Measurements from ENCODE around the gene SLX4IP. TPM values are rescaled to one million over a fixed set of nuclear protein-coding genes. Genes with fewer than 3 reads are reported as not detected.

Gene SLX4IP
- total RNA-seq, 2 experiments from 2014 or later, result 7.6 to 8.5 TPM

DNA sequence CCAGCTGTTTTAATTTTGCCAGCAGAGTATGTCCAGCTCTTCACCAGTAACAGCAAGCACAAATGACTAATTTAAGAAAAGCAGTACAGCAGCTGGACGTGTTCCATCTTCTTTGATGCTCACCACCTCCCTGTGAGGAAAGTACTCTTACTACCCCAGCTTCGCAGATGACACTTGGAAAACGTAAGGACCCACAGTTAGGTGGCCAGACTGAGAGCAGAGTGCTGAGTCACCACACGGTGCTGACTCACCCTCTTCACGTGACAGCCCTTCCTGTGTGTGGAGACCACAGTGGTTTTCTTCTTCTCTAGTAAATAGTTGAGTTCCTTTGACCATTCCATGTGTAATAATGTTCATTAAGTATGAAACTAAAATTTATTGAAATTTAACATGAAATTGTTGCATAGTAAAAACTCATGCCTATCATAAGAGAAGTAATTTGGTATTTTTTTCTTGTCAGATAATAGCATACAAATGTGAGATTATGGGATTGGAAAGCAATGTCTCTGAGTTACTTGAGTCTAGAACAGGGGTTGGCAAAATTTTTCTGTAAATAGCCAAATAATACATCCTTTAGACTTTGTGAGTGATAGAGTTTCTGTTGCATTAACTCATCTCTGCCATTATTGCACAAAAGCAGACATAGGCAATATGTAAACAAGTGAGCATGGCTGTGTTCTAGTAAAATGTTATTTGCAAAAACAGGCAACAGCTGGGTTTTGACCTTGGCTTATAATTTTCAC is 76.6 kb downstream of the SLX4IP start:
- peak overlapping the region; percentile 5 for H3K4me3 Mint-ChIP-seq
- peak; percentile 60 for DNase-seq
- POLR2A ChIA-PET, result no interaction called here
- H3K27ac Mint-ChIP-seq, result no peak overlapping the region
- ATAC-seq (ENCODE audit: low read depth), result peak; percentile 90
- peaks cover 26% of the 10 kb centered on the region for H3K4me1 Mint-ChIP-seq
- H3K36me3 Mint-ChIP-seq, result peaks cover 4% of the 10 kb centered on the region
- no peaks in the 10 kb centered on the region for H3K27me3 Mint-ChIP-seq
- no peaks in the 10 kb centered on the region for H3K9me3 Mint-ChIP-seq

DNA sequence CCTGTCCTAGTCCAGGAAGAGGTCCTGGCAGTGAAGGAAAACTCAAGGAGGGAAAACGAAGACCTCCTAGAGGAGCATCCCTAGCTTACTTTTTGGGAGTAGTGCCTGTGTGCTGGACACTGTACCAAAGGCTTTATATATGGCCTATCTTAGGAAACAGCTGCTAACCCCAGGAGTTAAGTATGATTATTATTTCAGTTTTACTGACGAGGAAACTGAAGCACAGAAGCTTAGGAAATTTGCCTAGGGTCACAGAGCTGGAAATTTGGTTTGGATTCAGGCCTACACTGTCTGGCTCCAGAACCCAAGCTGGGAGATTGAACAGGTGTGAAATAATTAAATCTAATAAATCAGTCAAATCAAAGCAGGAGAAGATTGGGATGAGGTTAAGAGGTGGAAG is 78.0 kb downstream of the SLX4IP start:
- Mint-ChIP-seq H3K9me3 (no peaks in the 10 kb centered on the region), H3K4me1 (peaks cover 20% of the 10 kb centered on the region), H3K27me3 (no peaks in the 10 kb centered on the region), H3K4me3 (no peak overlapping the region), H3K36me3 (peaks cover 4% of the 10 kb centered on the region), H3K27ac (no peak overlapping the region)
- no peak for ATAC-seq (ENCODE audit: low read depth)
- POLR2A ChIA-PET, result no interaction called here
- no peak for DNase-seq

DNA sequence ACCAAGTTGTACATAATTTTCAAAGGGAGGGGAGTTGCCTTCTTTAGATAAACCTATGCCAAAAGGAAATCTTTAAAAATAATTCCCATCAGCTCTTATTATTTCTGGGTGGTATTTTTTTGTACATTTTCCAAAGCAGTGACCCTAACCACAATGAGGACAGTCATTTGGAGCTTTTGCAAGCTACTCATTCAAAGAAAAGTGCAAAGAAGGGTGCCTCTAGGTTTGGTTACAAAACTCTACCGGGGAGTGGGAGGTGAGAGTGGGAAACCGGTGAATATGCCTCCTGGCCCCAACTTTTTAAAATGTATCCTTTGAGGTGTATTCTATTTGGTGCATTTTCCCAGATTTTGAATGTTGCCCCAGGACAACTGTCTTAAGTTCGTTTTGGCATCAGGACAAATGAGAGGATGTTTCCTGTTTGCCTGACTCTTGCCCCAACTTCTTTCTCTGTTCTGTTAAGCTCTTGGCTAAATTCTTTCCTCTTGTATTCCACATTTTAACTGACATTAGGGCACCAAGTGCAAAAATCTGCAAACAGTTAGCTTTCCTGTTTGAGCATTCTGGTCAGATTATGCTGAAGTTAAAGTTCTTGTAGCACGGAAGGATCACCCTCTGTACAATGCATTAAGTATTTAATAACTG is 78.9 kb downstream of the SLX4IP start:
- Mint-ChIP-seq H3K27me3 (no peaks in the 10 kb centered on the region), H3K27ac (no peak overlapping the region), H3K4me3 (no peak overlapping the region), H3K36me3 (peaks cover 4% of the 10 kb centered on the region), H3K4me1 (peaks cover 18% of the 10 kb centered on the region), H3K9me3 (no peaks in the 10 kb centered on the region)
- DNase-seq, result no peak
- POLR2A ChIA-PET, result no interaction called here
- no peak for ATAC-seq (ENCODE audit: low read depth)

DNA sequence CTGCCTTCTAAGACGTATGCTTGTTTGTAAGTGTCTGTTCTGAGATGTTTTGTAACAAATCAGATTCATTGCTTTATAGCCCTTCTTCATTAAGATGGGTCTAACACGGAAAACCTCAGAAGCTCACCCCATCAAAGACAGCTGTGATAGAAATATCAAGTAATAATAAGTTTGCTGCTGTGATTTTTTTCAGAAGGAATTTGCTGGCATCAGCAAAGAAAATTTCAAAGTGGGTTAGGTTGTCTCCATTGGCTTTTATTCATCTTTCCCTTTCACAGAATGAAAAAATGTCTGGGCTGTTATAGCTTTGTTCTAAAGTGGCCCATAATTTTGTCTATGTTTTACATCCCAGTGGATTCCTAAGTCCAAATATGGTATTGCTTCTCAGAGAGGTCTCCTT is 81.4 kb downstream of the SLX4IP start:
- H3K27me3 Mint-ChIP-seq, result no peaks in the 10 kb centered on the region
- H3K36me3 Mint-ChIP-seq, result peaks cover 7% of the 10 kb centered on the region
- H3K4me1 Mint-ChIP-seq, result peaks cover 28% of the 10 kb centered on the region
- DNase-seq (no peak), ATAC-seq (ENCODE audit: low read depth) (no peak)
- no peak overlapping the region for H3K4me3 Mint-ChIP-seq
- no peaks in the 10 kb centered on the region for H3K9me3 Mint-ChIP-seq
- POLR2A ChIA-PET, result no interaction called here
- no peak overlapping the region for H3K27ac Mint-ChIP-seq

DNA sequence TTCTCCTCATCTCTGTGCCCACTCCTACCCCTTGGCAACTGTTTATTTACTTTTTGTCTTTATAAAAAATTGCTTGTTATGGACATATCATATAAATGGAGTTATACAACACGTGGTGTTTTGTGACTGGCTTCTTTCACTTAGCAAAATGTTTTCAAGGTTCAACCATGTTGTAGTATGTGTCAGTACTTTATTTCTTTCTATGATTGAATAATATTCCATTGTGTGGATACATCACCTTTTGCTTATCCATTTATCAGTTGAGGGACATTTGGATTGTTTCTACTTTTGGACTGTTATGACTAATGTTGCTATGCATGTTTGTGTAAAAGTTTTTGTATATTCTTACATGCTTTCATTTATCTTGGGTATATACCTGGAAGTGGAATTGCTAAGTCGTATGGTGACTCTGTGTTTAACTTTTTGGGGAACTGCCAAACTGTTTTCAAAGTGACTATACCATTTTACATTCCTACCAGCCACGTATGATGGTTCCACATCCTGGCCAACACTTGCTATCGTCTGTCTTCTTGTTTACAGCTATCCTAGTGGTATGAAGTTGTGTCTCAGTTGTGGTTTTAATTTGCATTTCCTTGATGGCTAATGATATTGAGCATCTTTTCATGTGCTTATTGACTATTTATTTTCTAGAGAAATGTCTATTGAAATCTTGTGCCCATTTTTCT is 84.4 kb downstream of the SLX4IP start:
- H3K27ac Mint-ChIP-seq, result peak overlapping the region; percentile 8
- POLR2A ChIA-PET, result no interaction called here
- no peaks in the 10 kb centered on the region for H3K27me3 Mint-ChIP-seq
- no peaks in the 10 kb centered on the region for H3K9me3 Mint-ChIP-seq
- ATAC-seq (ENCODE audit: low read depth) (peak; percentile 47), DNase-seq (no peak)
- no peak overlapping the region for H3K4me3 Mint-ChIP-seq
- peaks cover 25% of the 10 kb centered on the region for H3K4me1 Mint-ChIP-seq
- peaks cover 7% of the 10 kb centered on the region for H3K36me3 Mint-ChIP-seq

DNA sequence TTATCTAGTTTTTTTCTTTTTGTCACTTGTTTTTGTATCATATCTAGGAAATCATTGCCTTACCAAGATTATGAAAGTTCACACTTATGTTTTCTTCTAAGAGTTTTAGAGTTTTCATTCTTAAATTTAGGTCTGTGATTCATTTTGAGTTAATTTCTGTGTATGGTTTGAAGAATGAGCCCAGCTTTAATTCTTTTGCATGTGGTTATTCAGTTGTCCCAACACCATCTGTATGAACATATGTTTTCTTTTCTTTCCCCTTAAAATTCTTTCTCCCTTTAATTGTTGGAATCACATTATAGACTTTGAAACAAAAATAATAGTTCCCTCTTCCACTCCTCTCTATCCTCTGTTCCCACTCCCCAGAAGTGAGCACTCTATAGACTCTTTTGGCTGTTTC is 85.4 kb downstream of the SLX4IP start:
- Mint-ChIP-seq H3K36me3 (peaks cover 5% of the 10 kb centered on the region), H3K27ac (no peak overlapping the region), H3K4me1 (peaks cover 25% of the 10 kb centered on the region), H3K27me3 (no peaks in the 10 kb centered on the region), H3K9me3 (no peaks in the 10 kb centered on the region), H3K4me3 (no peak overlapping the region)
- POLR2A ChIA-PET, result no interaction called here
- DNase-seq (no peak), ATAC-seq (ENCODE audit: low read depth) (no peak)

DNA sequence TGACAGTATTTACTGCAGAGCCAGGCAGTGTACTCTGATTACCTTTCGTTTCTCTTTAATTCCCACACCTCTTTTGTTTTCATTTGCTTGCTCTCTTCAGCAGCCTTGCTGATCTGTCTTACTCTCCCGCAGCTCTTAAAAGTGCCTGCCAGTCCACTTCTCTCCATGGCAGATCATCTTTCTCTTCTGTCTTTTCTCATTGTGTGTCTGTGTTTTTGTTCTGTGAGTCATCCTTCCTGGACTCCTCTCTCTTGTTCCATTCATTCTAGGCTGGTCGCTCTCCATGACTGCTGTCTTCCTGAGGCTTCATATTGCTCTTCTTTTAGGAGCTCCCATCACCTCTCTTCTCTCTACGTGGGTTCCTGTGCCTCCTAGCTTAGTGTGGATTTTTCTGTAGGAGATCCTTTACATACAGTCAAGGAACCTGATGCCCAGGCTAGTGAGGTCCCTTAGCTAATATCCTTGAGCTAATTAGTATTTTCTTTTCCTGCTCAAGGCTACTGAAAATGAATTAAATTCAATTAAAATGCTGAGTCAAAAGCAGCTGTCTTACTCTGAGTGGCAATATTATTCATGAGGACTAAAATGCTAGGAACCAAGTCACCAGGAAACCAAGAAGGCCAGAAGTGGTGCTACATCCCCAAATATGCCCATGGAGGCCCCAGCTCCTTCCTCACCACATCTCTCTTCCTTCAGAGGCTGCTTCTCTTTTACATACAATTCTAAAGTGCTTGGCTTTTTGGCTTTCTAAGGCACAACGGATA is 86.1 kb downstream of the SLX4IP start:
- POLR2A ChIA-PET, result no interaction called here
- DNase-seq (no peak), ATAC-seq (ENCODE audit: low read depth) (no peak)
- Mint-ChIP-seq H3K27ac (no peak overlapping the region), H3K36me3 (peaks cover 10% of the 10 kb centered on the region), H3K4me3 (no peak overlapping the region), H3K4me1 (peaks cover 22% of the 10 kb centered on the region), H3K9me3 (no peaks in the 10 kb centered on the region), H3K27me3 (no peaks in the 10 kb centered on the region)

DNA sequence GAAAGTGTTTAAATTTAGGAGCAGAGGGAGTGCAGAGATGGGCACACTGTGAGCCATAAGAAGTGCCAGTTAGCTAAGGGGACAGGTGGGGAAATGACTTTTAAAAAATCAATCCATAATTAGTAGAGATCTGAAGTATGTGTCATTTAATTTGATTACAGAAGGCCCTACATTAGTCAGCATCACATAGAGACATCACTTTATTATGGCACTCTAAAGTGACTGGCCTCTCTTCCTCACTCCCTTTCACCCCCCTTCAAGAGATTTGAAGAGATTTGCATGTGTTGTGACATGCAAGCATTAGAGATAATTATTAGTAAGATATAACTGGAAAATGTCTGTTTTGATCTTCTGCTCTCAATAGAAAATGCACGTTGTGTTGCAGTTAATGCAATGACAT is 86.7 kb downstream of the SLX4IP start:
- Mint-ChIP-seq H3K4me3 (no peak overlapping the region), H3K9me3 (no peaks in the 10 kb centered on the region), H3K36me3 (peaks cover 10% of the 10 kb centered on the region), H3K4me1 (peaks cover 22% of the 10 kb centered on the region), H3K27ac (no peak overlapping the region), H3K27me3 (no peaks in the 10 kb centered on the region)
- ATAC-seq (ENCODE audit: low read depth) (no peak), DNase-seq (no peak)
- POLR2A ChIA-PET, result no interaction called here

DNA sequence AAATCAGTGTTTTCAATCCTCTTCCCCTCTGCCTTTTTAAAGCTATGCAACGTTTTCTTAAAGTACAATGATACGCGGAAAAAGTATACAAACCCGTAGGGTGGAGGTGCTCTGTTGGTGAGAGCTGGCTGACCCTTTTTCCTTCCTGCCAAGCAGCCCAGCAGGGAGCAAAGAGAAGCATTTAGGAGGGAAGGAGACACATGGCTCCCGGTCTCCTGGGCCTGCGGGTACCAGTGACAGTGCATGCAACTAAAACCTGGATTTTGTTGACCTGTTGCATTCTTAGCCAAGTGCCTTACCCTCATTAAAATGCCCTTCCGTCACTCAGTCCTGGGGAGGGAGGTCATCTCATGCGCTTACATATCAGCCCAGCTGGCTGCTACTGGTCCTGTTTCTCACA is 87.2 kb downstream of the SLX4IP start:
- no peak for DNase-seq
- H3K4me3 Mint-ChIP-seq, result no peak overlapping the region
- POLR2A ChIA-PET, result no interaction called here
- no peaks in the 10 kb centered on the region for H3K27me3 Mint-ChIP-seq
- peaks cover 10% of the 10 kb centered on the region for H3K36me3 Mint-ChIP-seq
- no peak for ATAC-seq (ENCODE audit: low read depth)
- no peak overlapping the region for H3K27ac Mint-ChIP-seq
- H3K4me1 Mint-ChIP-seq, result peaks cover 22% of the 10 kb centered on the region
- no peaks in the 10 kb centered on the region for H3K9me3 Mint-ChIP-seq

DNA sequence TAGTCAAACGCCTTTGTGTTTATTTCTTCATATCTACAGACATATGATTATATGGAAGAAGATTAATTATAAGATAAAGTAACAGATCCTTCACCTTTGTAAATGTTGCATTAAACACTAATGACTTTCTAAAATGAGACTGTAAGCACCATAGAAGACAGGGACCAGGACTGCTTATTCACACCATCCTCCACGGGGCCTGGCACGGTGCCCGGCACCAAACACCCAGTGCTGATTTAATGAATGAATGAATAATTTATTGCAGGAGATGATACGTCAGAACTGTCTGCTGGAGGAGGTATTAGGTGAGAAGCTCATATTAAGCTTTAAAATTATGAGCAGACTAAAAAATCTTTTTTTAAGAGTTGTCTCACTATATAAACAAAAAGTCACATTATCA is 88.3 kb downstream of the SLX4IP start:
- Mint-ChIP-seq H3K4me3 (no peak overlapping the region), H3K36me3 (peaks cover 12% of the 10 kb centered on the region), H3K27ac (no peak overlapping the region), H3K27me3 (no peaks in the 10 kb centered on the region), H3K9me3 (no peaks in the 10 kb centered on the region), H3K4me1 (peaks cover 22% of the 10 kb centered on the region)
- no peak for DNase-seq
- POLR2A ChIA-PET, result no interaction called here
- ATAC-seq (ENCODE audit: low read depth), result no peak

DNA sequence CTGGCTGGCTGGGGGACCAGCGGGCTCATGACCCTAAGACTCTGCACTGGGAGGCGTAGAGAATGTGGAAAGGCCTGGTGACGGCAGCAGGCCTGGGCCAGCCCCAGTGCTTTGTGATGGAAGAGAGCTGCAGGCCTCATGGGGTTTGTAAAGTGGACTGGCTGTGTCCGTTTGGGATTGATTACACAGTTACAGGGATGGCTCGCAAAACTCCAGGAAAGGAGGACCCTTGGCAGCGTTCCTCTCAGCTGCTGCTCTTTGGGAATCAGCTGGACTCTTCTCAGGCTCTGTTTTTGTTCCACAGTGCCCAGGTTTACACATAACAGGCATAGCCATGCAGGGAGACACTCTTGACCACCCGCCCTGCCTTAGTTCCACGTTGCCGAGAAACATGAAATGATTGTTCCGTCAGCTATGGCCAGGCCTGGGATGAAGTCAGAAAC is 89.0 kb downstream of the SLX4IP start:
- Mint-ChIP-seq H3K9me3 (no peaks in the 10 kb centered on the region), H3K27ac (no peak overlapping the region), H3K36me3 (peaks cover 12% of the 10 kb centered on the region), H3K27me3 (no peaks in the 10 kb centered on the region), H3K4me3 (no peak overlapping the region), H3K4me1 (peaks cover 22% of the 10 kb centered on the region)
- POLR2A ChIA-PET, result no interaction called here
- ATAC-seq (ENCODE audit: low read depth) (no peak), DNase-seq (no peak)

DNA sequence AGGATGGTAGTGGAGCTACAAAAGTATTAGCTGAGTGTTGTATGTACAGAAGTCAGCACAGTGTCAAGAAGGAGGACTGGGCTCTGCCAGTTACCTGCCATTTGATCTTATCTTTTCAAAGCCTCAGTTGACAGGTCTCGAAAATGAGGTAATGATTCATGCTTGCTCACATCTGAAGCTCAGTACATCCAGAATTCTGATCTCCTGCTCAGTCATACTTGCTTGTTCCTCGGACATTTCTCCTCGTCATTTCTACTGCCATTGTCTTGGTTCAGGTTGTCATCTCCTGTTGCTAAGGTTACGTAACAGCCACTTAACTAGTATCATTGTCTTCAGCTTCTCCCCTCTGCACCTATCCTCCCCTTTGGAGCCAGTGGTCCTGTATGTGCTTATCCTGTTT is 89.5 kb downstream of the SLX4IP start:
- POLR2A ChIA-PET, result no interaction called here

DNA sequence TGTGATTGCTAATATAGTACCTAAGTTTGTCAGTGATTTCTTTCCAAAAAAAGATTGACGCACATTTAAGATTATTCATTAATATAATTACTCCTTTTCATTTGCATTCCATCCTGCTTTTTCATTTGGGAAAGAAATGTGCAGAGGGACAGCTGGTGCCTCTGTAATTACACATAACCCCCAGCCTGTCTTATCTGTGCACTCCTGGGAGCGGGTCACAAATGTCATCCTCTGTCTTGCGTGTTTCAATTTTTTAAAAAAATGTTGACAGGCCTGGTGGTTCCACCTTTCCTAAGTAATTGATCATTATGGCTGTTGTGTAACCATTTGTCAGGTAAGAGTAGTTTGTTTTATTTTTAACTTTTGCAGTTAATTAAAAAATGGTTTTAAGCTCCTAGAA is 92.7 kb downstream of the SLX4IP start:
- POLR2A ChIA-PET, result no interaction called here
- Mint-ChIP-seq H3K27me3 (no peaks in the 10 kb centered on the region), H3K9me3 (no peaks in the 10 kb centered on the region), H3K4me3 (no peak overlapping the region), H3K4me1 (peaks cover 8% of the 10 kb centered on the region), H3K27ac (no peak overlapping the region), H3K36me3 (peaks cover 8% of the 10 kb centered on the region)
- ATAC-seq (ENCODE audit: low read depth) (no peak), DNase-seq (no peak)

More for the DNA sequence above, 89.5 kb downstream of the SLX4IP start:
- H3K9me3 Mint-ChIP-seq, result no peaks in the 10 kb centered on the region
- peaks cover 12% of the 10 kb centered on the region for H3K36me3 Mint-ChIP-seq
- ATAC-seq (ENCODE audit: low read depth), result no peak
- no peak overlapping the region for H3K4me3 Mint-ChIP-seq
- peaks cover 16% of the 10 kb centered on the region for H3K4me1 Mint-ChIP-seq
- H3K27me3 Mint-ChIP-seq, result no peaks in the 10 kb centered on the region
- DNase-seq, result no peak
- H3K27ac Mint-ChIP-seq, result no peak overlapping the region

All from activated naive CD8-positive, alpha-beta T cell treated with anti-CD3 and anti-CD28 coated beads, Interleukin-2, amount 10 ng/mL, durations not matched to agents 7 days and 5 days (primary cell).